ENCODE results near the gene VANGL2.

The VANGL2 gene

DNA sequence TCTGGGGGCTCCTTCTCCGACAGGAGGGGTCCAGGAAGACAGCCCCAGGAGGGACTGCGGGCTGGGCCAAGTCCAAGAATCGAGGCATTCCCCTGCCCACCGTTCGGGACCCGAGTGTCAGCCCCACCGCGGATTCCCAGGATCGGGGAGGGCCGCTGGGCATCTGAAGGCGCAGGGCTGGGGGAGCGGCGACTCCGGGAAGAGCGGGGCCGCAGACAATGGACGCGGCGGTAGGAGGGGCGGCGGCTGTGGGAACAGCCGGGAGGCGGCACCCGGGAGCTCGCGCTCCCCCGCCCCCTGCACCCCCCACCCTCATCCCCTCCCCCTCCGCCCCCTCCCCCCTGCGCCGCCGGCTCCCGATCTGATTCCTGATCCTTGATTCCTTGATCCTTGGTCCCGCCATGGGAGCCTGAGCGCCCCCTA, at the start of gene VANGL2:
VANGL2 (plus strand) TSS at position 342 of the 423 bp plus-strand sequence. CDS start 15,274 bp downstream, outside the sequence.
- no peaks in the 10 kb centered on the region for H3K36me3 Mint-ChIP-seq (ENCODE audit: low read depth)
- H3K9me3 Mint-ChIP-seq, result no peaks in the 10 kb centered on the region
- no peak within 1 kb of the TSS for H3K27ac Mint-ChIP-seq
- DNase-seq, result peak; percentile 95
- H3K27me3 Mint-ChIP-seq (ENCODE audit: low read depth, poor library complexity), result no peaks in the 10 kb centered on the region
- peak within 1 kb of the TSS; percentile 90 for H3K4me3 Mint-ChIP-seq
- TF ChIP-seq, protein P1, sequence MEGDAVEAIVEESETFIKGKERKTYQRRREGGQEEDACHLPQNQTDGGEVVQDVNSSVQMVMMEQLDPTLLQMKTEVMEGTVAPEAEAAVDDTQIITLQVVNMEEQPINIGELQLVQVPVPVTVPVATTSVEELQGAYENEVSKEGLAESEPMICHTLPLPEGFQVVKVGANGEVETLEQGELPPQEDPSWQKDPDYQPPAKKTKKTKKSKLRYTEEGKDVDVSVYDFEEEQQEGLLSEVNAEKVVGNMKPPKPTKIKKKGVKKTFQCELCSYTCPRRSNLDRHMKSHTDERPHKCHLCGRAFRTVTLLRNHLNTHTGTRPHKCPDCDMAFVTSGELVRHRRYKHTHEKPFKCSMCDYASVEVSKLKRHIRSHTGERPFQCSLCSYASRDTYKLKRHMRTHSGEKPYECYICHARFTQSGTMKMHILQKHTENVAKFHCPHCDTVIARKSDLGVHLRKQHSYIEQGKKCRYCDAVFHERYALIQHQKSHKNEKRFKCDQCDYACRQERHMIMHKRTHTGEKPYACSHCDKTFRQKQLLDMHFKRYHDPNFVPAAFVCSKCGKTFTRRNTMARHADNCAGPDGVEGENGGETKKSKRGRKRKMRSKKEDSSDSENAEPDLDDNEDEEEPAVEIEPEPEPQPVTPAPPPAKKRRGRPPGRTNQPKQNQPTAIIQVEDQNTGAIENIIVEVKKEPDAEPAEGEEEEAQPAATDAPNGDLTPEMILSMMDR (IDR thresholded peaks at IDR 0.05), result no peak
- H3K4me1 Mint-ChIP-seq, result peaks cover 65% of the 10 kb centered on the region

- Mint-ChIP-seq H3K4me1 (no peaks in the 10 kb centered on the region), H3K4me3 (no peak overlapping the region), H3K27me3 (ENCODE audit: low read depth, poor library complexity) (no peaks in the 10 kb centered on the region), H3K27ac (no peak overlapping the region), H3K9me3 (no peaks in the 10 kb centered on the region), H3K36me3 (ENCODE audit: low read depth) (peaks cover 66% of the 10 kb centered on the region)
- no peak for DNase-seq
- TF ChIP-seq, protein P1 (IDR thresholded peaks at IDR 0.05), result no peak
Observed at GRCh38 chr1:160351629-160352028, 48.7 kb upstream of the VANGL2 start.

GRCh38 chr1:160352555-160352954, 47.8 kb upstream of the VANGL2 start:
- TF ChIP-seq, protein P1 (IDR thresholded peaks at IDR 0.05), result no peak
- no peak overlapping the region for H3K4me3 Mint-ChIP-seq
- peaks cover 70% of the 10 kb centered on the region for H3K36me3 Mint-ChIP-seq (ENCODE audit: low read depth)
- no peaks in the 10 kb centered on the region for H3K27me3 Mint-ChIP-seq (ENCODE audit: low read depth, poor library complexity)
- no peak for DNase-seq
- H3K4me1 Mint-ChIP-seq, result no peaks in the 10 kb centered on the region
- H3K9me3 Mint-ChIP-seq, result no peaks in the 10 kb centered on the region
- no peak overlapping the region for H3K27ac Mint-ChIP-seq

DNA sequence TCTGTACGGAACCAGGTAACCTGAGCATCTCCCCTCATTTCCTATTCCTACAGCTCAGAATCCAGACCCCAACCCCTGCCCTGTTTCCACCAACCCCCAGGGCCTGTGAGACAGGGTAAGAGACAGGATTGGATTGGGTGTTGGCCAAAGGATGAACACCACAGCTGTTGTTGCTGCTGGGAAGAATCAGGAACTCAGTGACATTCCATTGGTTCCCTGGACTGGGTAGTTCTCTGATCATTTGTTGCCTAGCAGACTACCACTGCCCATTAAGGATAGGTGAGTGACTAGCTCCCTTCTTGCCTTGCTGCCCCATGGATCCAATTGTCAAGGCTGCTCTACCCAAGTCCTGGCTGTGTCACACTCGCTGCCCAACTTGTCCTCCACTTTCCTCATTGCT, 47.1 kb upstream of the VANGL2 start:
- H3K36me3 Mint-ChIP-seq (ENCODE audit: low read depth), result peaks cover 71% of the 10 kb centered on the region
- no peaks in the 10 kb centered on the region for H3K9me3 Mint-ChIP-seq
- TF ChIP-seq, protein P1 (IDR thresholded peaks at IDR 0.05), result no peak
- no peak overlapping the region for H3K4me3 Mint-ChIP-seq
- H3K27ac Mint-ChIP-seq, result no peak overlapping the region
- DNase-seq, result no peak
- H3K4me1 Mint-ChIP-seq, result no peaks in the 10 kb centered on the region
- H3K27me3 Mint-ChIP-seq (ENCODE audit: low read depth, poor library complexity), result no peaks in the 10 kb centered on the region

- Mint-ChIP-seq H3K27me3 (ENCODE audit: low read depth, poor library complexity) (no peaks in the 10 kb centered on the region), H3K9me3 (no peaks in the 10 kb centered on the region), H3K4me1 (no peaks in the 10 kb centered on the region), H3K4me3 (no peak overlapping the region), H3K27ac (peak overlapping the region; percentile 89), H3K36me3 (ENCODE audit: low read depth) (peaks cover 81% of the 10 kb centered on the region)
- DNase-seq, result peak; percentile 28
- TF ChIP-seq, protein P1 (IDR thresholded peaks at IDR 0.05), result peak; percentile 36
Observed at GRCh38 chr1:160354388-160354985, 45.9 kb upstream of the VANGL2 start.
